ENCODE data around the gene SETBP1. TPM values are rescaled to one million over a fixed set of nuclear protein-coding genes. Genes with fewer than 3 reads are reported as not detected.

SETBP1 gene
- total RNA-seq, 4 donors from 2014 or later: 26.2 to 40.8 (median 33.6) TPM

DNA sequence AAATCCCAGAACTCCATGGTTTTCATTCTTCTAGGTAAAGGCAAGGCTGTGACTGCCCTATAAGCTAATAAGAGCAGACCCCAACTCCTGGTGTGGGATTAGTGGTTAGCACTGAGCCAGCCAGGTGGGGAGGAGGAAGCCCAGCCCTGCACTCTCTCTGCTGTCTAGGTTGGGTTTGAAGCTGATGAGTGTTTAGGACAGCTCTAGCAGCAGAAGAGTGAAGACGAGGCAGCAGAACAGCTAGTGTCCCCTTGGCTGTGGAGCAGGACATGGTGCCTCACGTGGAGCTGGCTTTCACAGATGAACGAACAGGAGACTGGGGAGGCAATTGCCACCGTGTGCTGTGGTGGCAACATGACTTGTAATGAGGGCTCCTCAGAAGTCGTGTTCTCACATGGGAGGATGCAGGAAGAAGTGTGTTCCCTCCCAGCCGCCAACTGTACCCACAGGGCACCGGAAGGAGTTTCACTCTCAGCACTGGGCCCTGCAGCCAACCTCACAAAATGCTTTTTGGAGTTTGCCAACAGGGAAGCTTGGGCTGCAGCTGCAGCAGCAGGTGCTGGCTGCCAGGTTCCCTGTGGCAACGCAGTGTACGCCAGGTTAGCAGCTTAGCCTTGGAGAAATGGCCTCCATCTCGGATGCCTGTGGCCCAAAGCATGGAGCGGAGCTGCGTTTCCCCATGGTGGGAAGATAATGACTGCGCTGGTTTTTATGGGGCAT is 328.2 kb downstream of the SETBP1 start:
- Histone ChIP-seq H3K36me3 (no peaks in the 10 kb centered on the region), H3K27ac (no peak overlapping the region), H3K9me3 (no peaks in the 10 kb centered on the region), H3K4me1 (peaks cover 0 to 5% (median 0%) of the 10 kb centered on the region in 4 donors), H3K4me3 (no peak overlapping the region), H3K27me3 (no peaks in the 10 kb centered on the region)
- 89 to 90% methylated on average over 13 of the region's 13 CpGs for WGBS, 2 donors
- no peak for DNase-seq (ENCODE audit: low spot score in 2 of 2)
- TF ChIP-seq, protein P1, sequence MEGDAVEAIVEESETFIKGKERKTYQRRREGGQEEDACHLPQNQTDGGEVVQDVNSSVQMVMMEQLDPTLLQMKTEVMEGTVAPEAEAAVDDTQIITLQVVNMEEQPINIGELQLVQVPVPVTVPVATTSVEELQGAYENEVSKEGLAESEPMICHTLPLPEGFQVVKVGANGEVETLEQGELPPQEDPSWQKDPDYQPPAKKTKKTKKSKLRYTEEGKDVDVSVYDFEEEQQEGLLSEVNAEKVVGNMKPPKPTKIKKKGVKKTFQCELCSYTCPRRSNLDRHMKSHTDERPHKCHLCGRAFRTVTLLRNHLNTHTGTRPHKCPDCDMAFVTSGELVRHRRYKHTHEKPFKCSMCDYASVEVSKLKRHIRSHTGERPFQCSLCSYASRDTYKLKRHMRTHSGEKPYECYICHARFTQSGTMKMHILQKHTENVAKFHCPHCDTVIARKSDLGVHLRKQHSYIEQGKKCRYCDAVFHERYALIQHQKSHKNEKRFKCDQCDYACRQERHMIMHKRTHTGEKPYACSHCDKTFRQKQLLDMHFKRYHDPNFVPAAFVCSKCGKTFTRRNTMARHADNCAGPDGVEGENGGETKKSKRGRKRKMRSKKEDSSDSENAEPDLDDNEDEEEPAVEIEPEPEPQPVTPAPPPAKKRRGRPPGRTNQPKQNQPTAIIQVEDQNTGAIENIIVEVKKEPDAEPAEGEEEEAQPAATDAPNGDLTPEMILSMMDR (IDR thresholded peaks at IDR 0.05): no peak
- no peak for TF ChIP-seq EP300 (IDR thresholded peaks at IDR 0.05)
- TF ChIP-seq POLR2A (IDR thresholded peaks at IDR 0.05): no peak

DNA sequence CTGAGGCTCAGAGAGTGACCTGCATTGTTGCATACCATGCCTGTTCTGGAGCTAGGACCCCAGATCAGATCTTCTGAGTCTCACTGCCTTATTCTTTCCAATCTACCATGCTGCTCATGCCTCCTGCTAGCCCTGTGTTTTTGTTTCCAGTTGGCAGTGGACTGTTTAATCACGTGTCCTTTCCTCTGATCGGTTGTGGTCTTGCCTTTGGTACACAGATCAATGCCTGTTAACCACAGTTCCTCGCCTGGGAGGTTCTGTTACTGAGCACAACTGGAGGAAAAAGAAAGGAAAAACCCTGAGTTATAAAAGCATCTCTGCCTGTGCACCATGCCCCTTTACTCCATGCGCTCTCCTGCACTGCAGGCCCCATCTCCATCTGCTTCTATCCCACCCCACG is 329.1 kb downstream of the SETBP1 start:
- no peaks in the 10 kb centered on the region for H3K27me3 ChIP-seq
- TF ChIP-seq, protein P1 (IDR thresholded peaks at IDR 0.05): no peak
- TF ChIP-seq POLR2A (IDR thresholded peaks at IDR 0.05): no peak
- TF ChIP-seq EP300 (IDR thresholded peaks at IDR 0.05): no peak
- no peak overlapping the region for H3K27ac ChIP-seq
- H3K36me3 ChIP-seq: no peaks in the 10 kb centered on the region
- no peak for DNase-seq (ENCODE audit: low spot score in 2 of 2)
- no peak overlapping the region for H3K4me3 ChIP-seq
- peaks cover 0 to 14% (median 1%) of the 10 kb centered on the region in 4 donors for H3K4me1 ChIP-seq
- no peaks in the 10 kb centered on the region for H3K9me3 ChIP-seq
- WGBS, 2 donors: 80 to 81% methylated on average over 5 of the region's 5 CpGs

DNA sequence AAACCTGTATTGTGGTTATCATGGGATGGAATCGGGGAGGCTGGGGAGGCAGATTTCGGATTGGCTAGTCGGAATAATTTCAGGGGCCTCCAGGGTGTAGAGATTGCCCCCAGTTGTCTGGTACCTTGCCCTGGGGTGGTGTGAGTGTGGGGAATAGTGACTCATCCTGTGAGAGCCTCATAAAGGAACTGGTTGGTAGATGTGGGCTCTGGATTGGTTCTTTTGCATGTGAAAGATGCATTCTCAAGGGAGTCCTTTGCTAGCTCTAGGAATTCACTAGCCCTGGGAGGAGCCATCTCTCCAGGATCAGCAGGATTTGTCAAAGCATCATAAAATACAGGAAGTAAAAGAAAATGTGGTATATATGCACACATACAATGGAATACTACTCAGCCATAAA is 331.6 kb downstream of the SETBP1 start:
- TF ChIP-seq, protein P1 (IDR thresholded peaks at IDR 0.05): no peak
- TF ChIP-seq POLR2A (IDR thresholded peaks at IDR 0.05): no peak
- no peak overlapping the region for H3K27ac ChIP-seq
- H3K27me3 ChIP-seq: no peaks in the 10 kb centered on the region
- no peaks in the 10 kb centered on the region for H3K9me3 ChIP-seq
- H3K4me1 ChIP-seq: peaks cover 0 to 26% (median 1%) of the 10 kb centered on the region in 4 donors
- no peak overlapping the region for H3K4me3 ChIP-seq
- DNase-seq (ENCODE audit: low spot score in 2 of 2): no peak
- 93 to 100% methylated on average over 3 of the region's 3 CpGs for WGBS, 2 donors
- H3K36me3 ChIP-seq: no peaks in the 10 kb centered on the region

DNA sequence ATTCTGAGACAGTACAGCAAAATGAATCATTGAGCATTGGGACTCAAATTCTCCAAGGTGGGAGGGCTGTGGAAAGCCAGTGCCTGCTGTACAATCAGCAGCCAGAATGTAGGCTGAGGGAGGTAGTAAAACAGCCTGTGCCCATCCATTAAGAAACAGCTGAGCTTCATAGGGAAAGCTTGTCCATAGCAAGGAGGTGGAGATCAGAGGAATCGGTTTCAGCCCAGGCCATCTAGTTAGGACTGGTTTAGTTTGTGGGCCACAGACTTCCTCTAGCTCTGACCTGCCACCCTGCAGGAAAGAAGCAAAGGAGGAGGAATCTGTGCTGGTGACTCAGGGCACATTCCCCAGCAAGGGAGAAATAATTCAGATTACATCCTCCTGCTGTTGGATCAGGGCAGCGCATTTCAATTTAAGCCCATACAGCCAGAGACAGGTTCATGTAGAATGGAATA is 333.4 kb downstream of the SETBP1 start:
- no peaks in the 10 kb centered on the region for H3K27me3 ChIP-seq
- H3K4me3 ChIP-seq: no peak overlapping the region
- TF ChIP-seq POLR2A (IDR thresholded peaks at IDR 0.05): no peak
- TF ChIP-seq, protein P1 (IDR thresholded peaks at IDR 0.05): no peak
- H3K36me3 ChIP-seq: no peaks in the 10 kb centered on the region
- WGBS, 2 donors: 68 to 72% methylated on average over 2 of the region's 2 CpGs
- no peaks in the 10 kb centered on the region for H3K9me3 ChIP-seq
- H3K27ac ChIP-seq: peak overlapping the region in 1 of 4 donors; percentile 10
- no peak for DNase-seq (ENCODE audit: low spot score in 2 of 2)
- H3K4me1 ChIP-seq: peaks cover 0 to 28% (median 1%) of the 10 kb centered on the region in 4 donors

DNA sequence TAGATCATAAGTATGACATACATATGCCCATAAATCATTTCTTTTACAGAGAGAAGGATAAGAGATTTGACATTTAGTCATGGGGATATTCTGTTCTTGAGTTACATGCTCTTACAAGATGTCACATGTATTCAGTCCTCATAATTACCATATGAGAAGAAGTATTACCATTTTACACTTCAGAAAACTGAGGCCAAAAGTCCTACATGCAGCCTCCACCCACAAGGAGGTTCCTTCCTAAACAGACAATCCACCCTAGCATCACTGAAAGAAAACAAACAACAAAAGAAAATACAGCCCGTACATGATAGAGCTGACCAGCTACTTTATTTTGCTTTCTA is 335.1 kb downstream of the SETBP1 start:
- Histone ChIP-seq H3K9me3 (no peaks in the 10 kb centered on the region), H3K4me3 (peak overlapping the region in 1 of 4 donors; percentile 35), H3K27ac (peak overlapping the region in 1 of 4 donors; percentile 73), H3K36me3 (no peaks in the 10 kb centered on the region), H3K4me1 (peaks cover 0 to 28% (median 1%) of the 10 kb centered on the region in 4 donors), H3K27me3 (no peaks in the 10 kb centered on the region)
- WGBS, 2 donors: 13 to 14% methylated on average over 1 of the region's 1 CpG
- DNase-seq (ENCODE audit: low spot score in 2 of 2): no peak
- TF ChIP-seq EP300 (IDR thresholded peaks at IDR 0.05): no peak
- TF ChIP-seq POLR2A (IDR thresholded peaks at IDR 0.05): no peak
- TF ChIP-seq, protein P1 (IDR thresholded peaks at IDR 0.05): no peak
